Measurements from ENCODE around the gene INKA1.

DNA sequence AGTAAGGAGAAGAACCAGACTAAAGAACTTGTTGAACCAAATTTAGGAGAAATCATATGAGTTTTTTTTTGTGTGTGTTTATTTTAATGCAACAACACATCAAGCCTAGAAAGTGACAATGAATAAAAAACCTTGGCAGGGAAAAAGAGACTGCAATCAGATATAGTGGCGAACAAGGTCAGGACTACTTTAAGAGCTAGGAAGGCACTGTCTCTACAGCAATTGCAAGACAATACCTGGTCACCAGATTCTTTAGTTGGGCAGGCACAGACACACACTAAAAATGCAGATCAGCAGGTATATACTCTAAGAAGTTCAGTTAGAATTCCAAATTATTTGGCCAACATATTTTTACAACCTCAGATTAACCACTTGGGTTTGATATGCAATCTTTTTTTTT, 48.5 kb upstream of the INKA1 start:
- TF ChIP-seq, protein P1, sequence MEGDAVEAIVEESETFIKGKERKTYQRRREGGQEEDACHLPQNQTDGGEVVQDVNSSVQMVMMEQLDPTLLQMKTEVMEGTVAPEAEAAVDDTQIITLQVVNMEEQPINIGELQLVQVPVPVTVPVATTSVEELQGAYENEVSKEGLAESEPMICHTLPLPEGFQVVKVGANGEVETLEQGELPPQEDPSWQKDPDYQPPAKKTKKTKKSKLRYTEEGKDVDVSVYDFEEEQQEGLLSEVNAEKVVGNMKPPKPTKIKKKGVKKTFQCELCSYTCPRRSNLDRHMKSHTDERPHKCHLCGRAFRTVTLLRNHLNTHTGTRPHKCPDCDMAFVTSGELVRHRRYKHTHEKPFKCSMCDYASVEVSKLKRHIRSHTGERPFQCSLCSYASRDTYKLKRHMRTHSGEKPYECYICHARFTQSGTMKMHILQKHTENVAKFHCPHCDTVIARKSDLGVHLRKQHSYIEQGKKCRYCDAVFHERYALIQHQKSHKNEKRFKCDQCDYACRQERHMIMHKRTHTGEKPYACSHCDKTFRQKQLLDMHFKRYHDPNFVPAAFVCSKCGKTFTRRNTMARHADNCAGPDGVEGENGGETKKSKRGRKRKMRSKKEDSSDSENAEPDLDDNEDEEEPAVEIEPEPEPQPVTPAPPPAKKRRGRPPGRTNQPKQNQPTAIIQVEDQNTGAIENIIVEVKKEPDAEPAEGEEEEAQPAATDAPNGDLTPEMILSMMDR (IDR thresholded peaks at IDR 0.05): no peak
- TF ChIP-seq POLR2AphosphoS5 (IDR thresholded peaks at IDR 0.05; ENCODE audit: insufficient read depth in 1 of 2, low read depth in 1 of 2) (no peak), POLR2A (IDR thresholded peaks at IDR 0.05) (no peak)

Data from vagina (tissue), 2 donors.